Colonic mucosa (tissue), 4 donors: Measurements from ENCODE around the gene PYCARD. TPM values are rescaled to one million over a fixed set of nuclear protein-coding genes. Genes with fewer than 3 reads are reported as not detected.
"Not testable (repeated sequence)": the region's sequence is repeated elsewhere in the genome, so short reads cannot be mapped to it uniquely, and the experiment has no call there.

Experiments
- DNase-seq: peaks from one replicate; pipeline ENCODE4 v3.0.0-alpha.2; 2020
- H3K27ac ChIP-seq: fragments of 200-600 bp; one replicate; pipeline ENCODE4 v1.8.0; 2021
- H3K27me3 ChIP-seq: fragments of 200-600 bp; one replicate; pipeline ENCODE4 v1.8.0; 2021
- H3K36me3 ChIP-seq: fragments of 200-600 bp; one replicate; pipeline ENCODE4 v1.8.0; 2021
- H3K4me1 ChIP-seq: fragments of 200-600 bp; one replicate; pipeline ENCODE4 v1.8.0; 2021; ENCODE audit warnings: mild to moderate bottlenecking
- H3K4me3 ChIP-seq: fragments of 200-600 bp; one replicate; pipeline ENCODE4 v1.8.0; 2021
- H3K9ac ChIP-seq, 2 donors: one replicate each; pipeline ENCODE4 v1.7.0; 2013; ENCODE audit warnings: control low read depth in 2 of 2, low read depth in 2 of 2, low read length in 2 of 2
- H3K9me3 ChIP-seq: fragments of 200-600 bp; one replicate; pipeline ENCODE4 v1.8.0; 2021
- intact Hi-C: fragments of 100-400 bp; cut with DNase I; formaldehyde crosslinking; loops from one replicate; pipeline ENCODE4 v1.14.1; 2022
- total RNA-seq, 2 donors: library from RNA; stranded (reverse); fragmentation: NEBNext Ultra II Directional in 1 of 2; extraction: Animal tissue kit (Norgen Biotek cat#: 25700) in 1 of 2; gene quantifications; one replicate each; pipeline ENCODE4 v1.2.1, GENCODE V29; 2021
- TF ChIP-seq, protein P1 (sequence below): fragments of 200-600 bp; IDR thresholded peaks from one replicate; pipeline ENCODE4 v1.8.0; 2022; ENCODE audit warnings: antibody characterized with exemption, mild to moderate bottlenecking
- donor health status: healthy.
- donor health status: DM: no; HTN: no; CAD: no.
- donor health status: DM: no; HTN: no; CAD: no.

PYCARD gene
- total RNA-seq: 100 to 1,000 TPM; 118 to 119 TPM

- Histone ChIP-seq H3K36me3 (no peaks in the 10 kb centered on the region), H3K27ac (peak within 1 kb of the TSS; percentile 87), H3K27me3 (no peaks in the 10 kb centered on the region), H3K9me3 (no peaks in the 10 kb centered on the region), H3K9ac (peak within 1 kb of the TSS; percentile 69 to 93), H3K4me3 (peak within 1 kb of the TSS; percentile 82), H3K4me1 (peaks cover 14% of the 10 kb centered on the region)
- TF ChIP-seq, protein P1, sequence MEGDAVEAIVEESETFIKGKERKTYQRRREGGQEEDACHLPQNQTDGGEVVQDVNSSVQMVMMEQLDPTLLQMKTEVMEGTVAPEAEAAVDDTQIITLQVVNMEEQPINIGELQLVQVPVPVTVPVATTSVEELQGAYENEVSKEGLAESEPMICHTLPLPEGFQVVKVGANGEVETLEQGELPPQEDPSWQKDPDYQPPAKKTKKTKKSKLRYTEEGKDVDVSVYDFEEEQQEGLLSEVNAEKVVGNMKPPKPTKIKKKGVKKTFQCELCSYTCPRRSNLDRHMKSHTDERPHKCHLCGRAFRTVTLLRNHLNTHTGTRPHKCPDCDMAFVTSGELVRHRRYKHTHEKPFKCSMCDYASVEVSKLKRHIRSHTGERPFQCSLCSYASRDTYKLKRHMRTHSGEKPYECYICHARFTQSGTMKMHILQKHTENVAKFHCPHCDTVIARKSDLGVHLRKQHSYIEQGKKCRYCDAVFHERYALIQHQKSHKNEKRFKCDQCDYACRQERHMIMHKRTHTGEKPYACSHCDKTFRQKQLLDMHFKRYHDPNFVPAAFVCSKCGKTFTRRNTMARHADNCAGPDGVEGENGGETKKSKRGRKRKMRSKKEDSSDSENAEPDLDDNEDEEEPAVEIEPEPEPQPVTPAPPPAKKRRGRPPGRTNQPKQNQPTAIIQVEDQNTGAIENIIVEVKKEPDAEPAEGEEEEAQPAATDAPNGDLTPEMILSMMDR: no peak
- intact Hi-C loops: no loop called here
- peak; percentile 81 for DNase-seq
These were observed at the start of gene PYCARD for GRCh38 chr16:31202414-31203375. Gene PYCARD (minus strand): TSS chr16:31202760. CDS start chr16:31202690, 70 bp downstream.

DNA sequence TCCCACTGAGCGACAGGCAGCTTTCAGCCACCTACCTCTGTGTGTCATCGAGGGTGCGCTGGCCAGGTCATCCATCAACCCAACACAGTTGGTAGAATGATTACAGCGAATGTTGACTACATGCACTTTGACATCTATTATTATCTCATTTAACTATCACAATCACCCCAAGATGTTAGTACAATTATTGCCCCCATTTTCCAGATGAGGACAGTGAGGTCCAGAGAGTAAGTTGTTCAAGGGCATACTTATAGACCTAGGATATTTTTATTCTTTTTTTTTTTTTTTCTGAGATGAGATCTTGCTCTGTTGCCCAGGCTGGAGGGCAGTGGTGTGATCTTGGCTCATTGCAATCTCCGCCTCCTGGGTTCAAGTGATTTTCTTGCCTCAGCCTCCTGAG, 48.9 kb upstream of the PYCARD start:
- intact Hi-C loops: no loop called here
- Histone ChIP-seq H3K27me3 (no peaks in the 10 kb centered on the region), H3K27ac (no peak overlapping the region), H3K4me3 (no peak overlapping the region), H3K9me3 (no peaks in the 10 kb centered on the region), H3K36me3 (no peaks in the 10 kb centered on the region), H3K9ac (no peak overlapping the region), H3K4me1 (no peaks in the 10 kb centered on the region)
- TF ChIP-seq, protein P1: no peak
- DNase-seq: no peak

DNA sequence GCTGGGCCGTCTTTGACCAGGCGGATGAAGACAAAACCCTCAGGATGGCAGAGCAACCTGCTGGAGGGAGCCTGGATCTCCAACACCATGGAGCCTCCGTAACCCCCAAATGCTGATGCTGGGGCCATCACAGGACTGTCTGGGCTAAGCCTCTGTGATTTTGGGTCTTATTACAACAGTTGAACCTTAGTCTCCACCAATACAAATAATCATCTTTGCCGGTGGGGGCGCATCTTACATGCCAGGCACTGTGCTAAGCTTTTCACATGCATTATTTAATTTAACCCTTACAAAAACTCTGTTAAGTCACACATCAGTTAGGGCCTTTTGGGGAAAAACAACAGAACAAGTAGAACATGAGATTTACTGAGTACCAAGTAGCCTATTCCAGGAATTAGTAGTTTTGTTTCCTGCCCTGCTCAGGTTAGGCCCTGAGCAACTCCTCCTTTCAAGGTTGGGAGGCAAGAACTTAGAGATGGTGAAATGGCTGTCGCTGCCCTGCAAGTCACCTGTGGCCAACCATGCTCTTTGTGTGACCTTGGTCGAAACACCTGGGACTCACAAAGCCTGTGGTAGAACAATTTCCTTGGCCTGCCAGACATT, 48.3 kb upstream of the PYCARD start:
- H3K9ac ChIP-seq: no peak overlapping the region
- H3K4me3 ChIP-seq: no peak overlapping the region
- no peak overlapping the region for H3K27ac ChIP-seq
- H3K27me3 ChIP-seq: no peaks in the 10 kb centered on the region
- H3K9me3 ChIP-seq: no peaks in the 10 kb centered on the region
- TF ChIP-seq, protein P1: no peak
- intact Hi-C loops: no loop called here
- DNase-seq: no peak
- no peaks in the 10 kb centered on the region for H3K4me1 ChIP-seq
- H3K36me3 ChIP-seq: no peaks in the 10 kb centered on the region

GRCh38 chr16:31248344-31248743, 45.8 kb upstream of the PYCARD start:
- Histone ChIP-seq H3K36me3 (no peaks in the 10 kb centered on the region), H3K27ac (no peak overlapping the region), H3K4me1 (no peaks in the 10 kb centered on the region), H3K4me3 (no peak overlapping the region), H3K27me3 (no peaks in the 10 kb centered on the region), H3K9me3 (no peaks in the 10 kb centered on the region), H3K9ac (no peak overlapping the region)
- intact Hi-C loops: no loop called here
- TF ChIP-seq, protein P1: no peak
- no peak for DNase-seq

- no peak for DNase-seq
- Histone ChIP-seq H3K4me1 (no peaks in the 10 kb centered on the region), H3K27ac (no peak overlapping the region), H3K27me3 (no peaks in the 10 kb centered on the region), H3K9ac (no peak overlapping the region), H3K4me3 (no peak overlapping the region), H3K36me3 (no peaks in the 10 kb centered on the region), H3K9me3 (no peaks in the 10 kb centered on the region)
- TF ChIP-seq, protein P1: no peak
- intact Hi-C loops: no loop called here
These were observed 43.7 kb upstream of the PYCARD start for GRCh38 chr16:31246296-31246695.

GRCh38 chr16:31245598-31245997, 43.0 kb upstream of the PYCARD start:
- H3K4me1 ChIP-seq, intact Hi-C loops, H3K4me3 ChIP-seq, H3K9me3 ChIP-seq, H3K9ac ChIP-seq, H3K27me3 ChIP-seq, H3K36me3 ChIP-seq, DNase-seq, H3K27ac ChIP-seq: not testable (repeated sequence)
